ENCODE data around the gene TMEM272. TPM values are rescaled to one million over a fixed set of nuclear protein-coding genes. Genes with fewer than 3 reads are reported as not detected.

TMEM272 gene
- total and polyA plus RNA-seq, 12 donors, result 0.09 to 2.7 (median 0.56) TPM

- no peak for DNase-seq
- Histone ChIP-seq H3K27ac (no peak within 1 kb of the TSS), H3K9me3 (no peaks in the 10 kb centered on the region), H3K4me3 (no peak within 1 kb of the TSS), H3K27me3 (no peaks in the 10 kb centered on the region), H3K4me1 (no peaks in the 10 kb centered on the region), H3K36me3 (no peaks in the 10 kb centered on the region)
- intact Hi-C loops (cut with DNase I), result no loop called here
- TF ChIP-seq CTCF (IDR thresholded peaks at IDR 0.05), result no peak
- ATAC-seq, result no peak
- WGBS, 2 donors, result 89% methylated on average over 5 of the region's 5 CpGs
Observed at GRCh38 chr13:51861723-51862300, 16.8 kb upstream of the TMEM272 start, which contains the start of gene CCDC70. Gene CCDC70 (plus strand): TSS chr13:51861969. CDS start chr13:51865412, 3,443 bp downstream.

GRCh38 chr13:51858433-51859247 lies 13.7 kb upstream of the TMEM272 start:
- ATAC-seq (no peak), DNase-seq (no peak)
- 53 to 55% methylated on average over 11 of the region's 11 CpGs for WGBS, 2 donors
- Histone ChIP-seq H3K36me3 (no peaks in the 10 kb centered on the region), H3K4me3 (no peak overlapping the region), H3K9me3 (peaks cover 0 to 6% (median 0%) of the 10 kb centered on the region in 11 donors), H3K27me3 (no peaks in the 10 kb centered on the region), H3K4me1 (no peaks in the 10 kb centered on the region), H3K27ac (no peak overlapping the region)
- TF ChIP-seq CTCF (IDR thresholded peaks at IDR 0.05), result no peak
- intact Hi-C loops (cut with DNase I), result no loop called here

- Histone ChIP-seq H3K36me3 (no peaks in the 10 kb centered on the region), H3K27ac (no peak overlapping the region), H3K4me1 (no peaks in the 10 kb centered on the region), H3K27me3 (no peaks in the 10 kb centered on the region), H3K9me3 (peaks cover 0 to 6% (median 0%) of the 10 kb centered on the region in 11 donors), H3K4me3 (no peak overlapping the region)
- intact Hi-C loops (cut with DNase I), result no loop called here
- no peak for TF ChIP-seq CTCF (IDR thresholded peaks at IDR 0.05)
- WGBS, 2 donors, result 90 to 93% methylated on average over 1 of the region's 1 CpG
- no peak for DNase-seq
- no peak for ATAC-seq
Observed at GRCh38 chr13:51856998-51857397, 12.0 kb upstream of the TMEM272 start.

- Histone ChIP-seq H3K4me1 (no peaks in the 10 kb centered on the region), H3K27ac (no peak overlapping the region), H3K27me3 (no peaks in the 10 kb centered on the region), H3K9me3 (peaks cover 0 to 6% (median 0%) of the 10 kb centered on the region in 11 donors), H3K4me3 (no peak overlapping the region), H3K36me3 (no peaks in the 10 kb centered on the region)
- intact Hi-C loops (cut with DNase I), result no loop called here
- 97 to 100% methylated on average over 1 of the region's 1 CpG for WGBS, 2 donors
- no peak for TF ChIP-seq CTCF (IDR thresholded peaks at IDR 0.05)
- no peak for DNase-seq
- no peak for ATAC-seq
Observed at GRCh38 chr13:51856027-51856736, 11.2 kb upstream of the TMEM272 start.
